Measurements from ENCODE around the gene CACNA2D2.

CACNA2D2 gene

GRCh38 chr3:50322386-50323091 is 180.9 kb downstream of the CACNA2D2 start, which contains the start of gene HYAL2:
HYAL2 (minus strand) TSS chr3:50322745; CDS start chr3:50320489, 2,256 bp downstream.
- ChIA-PET POLR2A (interaction anchor here (1.9 to 3.7 kb wide), 3 partner anchors 15 to 31 kb away, joined by 7 to 23 read pairs (median 11); partner anchors contain the start of genes HYAL3, IFRD2 and NAA80), CTCF (interaction anchor here (0.6 kb wide), 1 partner anchor 68 kb away, joined by 3 read pairs; no protein-coding TSS in a partner anchor)
- TF ChIP-seq PKNOX1 (IDR thresholded peaks at IDR 0.05) = no peak
- no peak for TF ChIP-seq SP1 (IDR thresholded peaks at IDR 0.05)
- TF ChIP-seq LEF1 (IDR thresholded peaks at IDR 0.05; ENCODE audit: borderline replicate concordance) = no peak
- no peak for TF ChIP-seq SUZ12 (IDR thresholded peaks at IDR 0.05)
- TF ChIP-seq HDGF (IDR thresholded peaks at IDR 0.05; ENCODE audit: borderline replicate concordance) = no peak
- TF ChIP-seq CTBP1 (IDR thresholded peaks at IDR 0.05; ENCODE audit: borderline replicate concordance) = no peak
- no peak for TF ChIP-seq FOXK2 (IDR thresholded peaks at IDR 0.05)
- TF ChIP-seq FOXA1 (IDR thresholded peaks at IDR 0.05) = no peak
- no peak for DNase-seq (ENCODE audit: extremely low spot score)

GRCh38 chr3:50322115-50322385 is 181.4 kb downstream of the CACNA2D2 start:
- TF ChIP-seq ELF4 (IDR thresholded peaks at IDR 0.05) (no peak), LEF1 (IDR thresholded peaks at IDR 0.05; ENCODE audit: borderline replicate concordance) (no peak), TARDBP (IDR thresholded peaks at IDR 0.05) (no peak), FOXM1 (IDR thresholded peaks at IDR 0.05; ENCODE audit: borderline replicate concordance) (no peak), ARNT (IDR thresholded peaks at IDR 0.05) (no peak), FOXK2 (IDR thresholded peaks at IDR 0.05) (no peak), L3MBTL2 (conservative IDR thresholded peaks at IDR 0.05) (no peak), BHLHE40 (IDR thresholded peaks at IDR 0.05; ENCODE audit: borderline replicate concordance) (no peak), NFRKB (IDR thresholded peaks at IDR 0.05) (no peak), FOXA1 (IDR thresholded peaks at IDR 0.05) (no peak), SUZ12 (IDR thresholded peaks at IDR 0.05) (no peak), HDGF (IDR thresholded peaks at IDR 0.05; ENCODE audit: borderline replicate concordance) (no peak), PKNOX1 (IDR thresholded peaks at IDR 0.05) (no peak), SP1 (IDR thresholded peaks at IDR 0.05) (no peak), ZNF384 (IDR thresholded peaks at IDR 0.05) (no peak), CTBP1 (IDR thresholded peaks at IDR 0.05; ENCODE audit: borderline replicate concordance) (no peak)
- POLR2A ChIA-PET = interaction anchor here (2.3 to 3.7 kb wide), 2 partner anchors 15 to 23 kb away, joined by 11 to 23 read pairs; partner anchors contain the start of genes HYAL3 and NAA80
- no peak for DNase-seq (ENCODE audit: extremely low spot score)
- CTCF ChIA-PET = interaction anchor here (0.6 kb wide), 1 partner anchor 68 kb away, joined by 3 read pairs; no protein-coding TSS in a partner anchor

GRCh38 chr3:50321336-50322114 is 181.9 kb downstream of the CACNA2D2 start:
- TF ChIP-seq CTBP1 (IDR thresholded peaks at IDR 0.05; ENCODE audit: borderline replicate concordance) (peak; percentile 49; the same call in 1 of the 2 replicates), SP1 (IDR thresholded peaks at IDR 0.05) (no peak), FOXM1 (IDR thresholded peaks at IDR 0.05; ENCODE audit: borderline replicate concordance) (peak; percentile 100), L3MBTL2 (conservative IDR thresholded peaks at IDR 0.05) (no peak), TARDBP (IDR thresholded peaks at IDR 0.05) (no peak), FOXK2 (IDR thresholded peaks at IDR 0.05) (no peak), HDGF (IDR thresholded peaks at IDR 0.05; ENCODE audit: borderline replicate concordance) (no peak), PKNOX1 (IDR thresholded peaks at IDR 0.05) (no peak), LEF1 (IDR thresholded peaks at IDR 0.05; ENCODE audit: borderline replicate concordance) (peak; percentile 93; the same call in 1 of the 2 replicates), ZNF384 (IDR thresholded peaks at IDR 0.05) (no peak), FOXA1 (IDR thresholded peaks at IDR 0.05) (no peak), BHLHE40 (IDR thresholded peaks at IDR 0.05; ENCODE audit: borderline replicate concordance) (peak; percentile 98), ARNT (IDR thresholded peaks at IDR 0.05) (peak; percentile 64; the same call in 1 of the 2 replicates)
- ChIA-PET POLR2A (interaction anchor here (1.9 to 3.7 kb wide), 3 partner anchors 16 to 23 kb away, joined by 9 to 23 read pairs (median 11); partner anchors contain the start of genes HYAL3 and NAA80), CTCF (interaction anchor here (0.6 to 1.1 kb wide), 3 partner anchors 22 to 56 kb away, joined by 3 to 4 read pairs (median 4); partner anchors contain the start of genes HYAL3 and NAA80)
- DNase-seq (ENCODE audit: extremely low spot score) = peak; percentile 88

GRCh38 chr3:50320853-50321335 is 182.5 kb downstream of the CACNA2D2 start:
- POLR2A ChIA-PET = interaction anchor here (0.6 to 2.3 kb wide), 4 partner anchors 16 to 28 kb away, joined by 3 to 11 read pairs (median 7); partner anchors contain the start of genes HYAL3, IFRD2 and NAA80
- TF ChIP-seq HDGF (IDR thresholded peaks at IDR 0.05; ENCODE audit: borderline replicate concordance) = no peak
- TF ChIP-seq ZNF384 (IDR thresholded peaks at IDR 0.05) = no peak
- TF ChIP-seq PKNOX1 (IDR thresholded peaks at IDR 0.05) = no peak
- TF ChIP-seq FOXA1 (IDR thresholded peaks at IDR 0.05) = no peak
- no peak; the same call in 1 of the 2 replicates for TF ChIP-seq LEF1 (IDR thresholded peaks at IDR 0.05; ENCODE audit: borderline replicate concordance)
- TF ChIP-seq FOXK2 (IDR thresholded peaks at IDR 0.05) = no peak
- TF ChIP-seq CTBP1 (IDR thresholded peaks at IDR 0.05; ENCODE audit: borderline replicate concordance) = no peak
- no peak for TF ChIP-seq TARDBP (IDR thresholded peaks at IDR 0.05)
- no peak for TF ChIP-seq ARNT (IDR thresholded peaks at IDR 0.05)
- no peak for TF ChIP-seq ELF4 (IDR thresholded peaks at IDR 0.05)
- peak; percentile 76 for DNase-seq (ENCODE audit: extremely low spot score)
- CTCF ChIA-PET = interaction anchor here (0.6 to 1.1 kb wide), 3 partner anchors 21 to 55 kb away, joined by 3 to 4 read pairs (median 4); partner anchors contain the start of genes HYAL3 and NAA80

Data from HEK293T (cell line).